Left lung (tissue), 10 donors: ENCODE data around the gene GALNTL6. TPM values are rescaled to one million over a fixed set of nuclear protein-coding genes. Genes with fewer than 3 reads are reported as not detected.

Experiments used
- ATAC-seq: fragments of 200-7000 bp; cut with Tn5 transposase; one replicate; pipeline ENCODE4 v1.9.1; 2020; ENCODE audit warnings: moderate library complexity
- DNase-seq, 4 donors: peaks; one replicate each; pipeline ENCODE4 v3.0.0-alpha.2; 2013 to 2020
- H3K27ac ChIP-seq, 2 donors: fragments of 200-600 bp; sonication (generic) in 1 of 2; one replicate each; pipeline versions ENCODE4 v1.5.0 to v1.8.0; 2020 to 2021
- H3K27me3 ChIP-seq, 2 donors: fragments of 200-600 bp; sonication (generic) in 1 of 2; one replicate each; pipeline versions ENCODE4 v1.5.0 to v1.8.0; 2020 to 2021
- H3K36me3 ChIP-seq, 2 donors: fragments of 200-600 bp; sonication (generic) in 1 of 2; one replicate each; pipeline versions ENCODE4 v1.5.0 to v1.8.0; 2020 to 2021
- H3K4me1 ChIP-seq, 2 donors: fragments of 200-600 bp; one replicate each; pipeline ENCODE4 v1.8.0; 2021
- H3K4me3 ChIP-seq, 2 donors: fragments of 200-600 bp; sonication (generic) in 1 of 2; one replicate each; pipeline versions ENCODE4 v1.5.0 to v1.8.0; 2020 to 2021; ENCODE audit warnings: mild to moderate bottlenecking in 1 of 2
- H3K9me3 ChIP-seq, 2 donors: fragments of 200-600 bp; sonication (generic) in 1 of 2; one replicate each; pipeline versions ENCODE4 v1.5.0 to v1.8.0; 2020 to 2021
- intact Hi-C, 2 donors: fragments of 100-400 bp; cut with DNase I; formaldehyde crosslinking; loops; one replicate each; pipeline versions ENCODE4 v1.11.2 to v1.14.2; 2022
- polyA plus RNA-seq, 6 donors: library from polyadenylated mRNA; unstranded; fragments of 120-200 nt; gene quantifications; one replicate each; pipeline ENCODE4 v1.2.1, GENCODE V29; 2013; ENCODE audit not compliant: insufficient read length in 6 of 6
- total RNA-seq, 2 donors: library from RNA; stranded (reverse); fragmentation: NEBNext Ultra II Directional; extraction: Animal tissue kit (Norgen Biotek cat#: 25700); gene quantifications; one replicate each; pipeline ENCODE4 v1.2.1, GENCODE V29; 2021
- TF ChIP-seq, protein P1 (sequence below), 2 donors: fragments of 200-600 bp; sonication (generic) in 1 of 2; IDR thresholded peaks; one replicate each; pipeline versions ENCODE4 v1.5.0 to v1.8.0; 2021; ENCODE audit warnings: antibody characterized with exemption in 2 of 2
- donor health status: DM: no; HTN: yes; CAD: no.
- donor health status: DM: no; HTN: no; CAD: no.

Gene GALNTL6
- total and polyA plus RNA-seq, 8 donors: 0.11 to 0.16 (median 0.13) TPM; not detected in 5

DNA sequence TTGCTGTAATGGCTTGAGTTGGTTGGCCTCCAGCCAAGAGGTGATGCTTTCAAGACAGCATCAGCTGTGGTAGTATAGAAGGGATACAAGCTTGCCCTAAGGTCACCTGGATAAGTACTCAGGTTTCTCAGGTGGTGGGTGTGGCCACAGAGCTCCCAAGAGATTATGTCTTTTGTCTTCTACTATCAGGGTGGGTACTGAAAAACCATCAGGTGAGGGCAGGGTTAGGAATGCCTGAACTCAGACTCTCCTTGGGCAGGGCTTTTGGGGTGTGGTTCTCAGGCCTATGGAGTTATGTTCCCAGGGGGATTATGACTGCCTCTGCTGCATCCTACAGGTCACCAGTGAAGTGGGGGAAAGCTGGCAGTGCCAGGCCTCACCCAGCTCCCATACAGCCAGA, 700.8 kb downstream of the GALNTL6 start:
- H3K4me1 ChIP-seq: no peaks in the 10 kb centered on the region
- intact Hi-C loops: no loop called here
- H3K27me3 ChIP-seq: no peaks in the 10 kb centered on the region
- DNase-seq (no peak), ATAC-seq (no peak)
- no peaks in the 10 kb centered on the region for H3K9me3 ChIP-seq
- H3K27ac ChIP-seq: no peak overlapping the region
- TF ChIP-seq, protein P1, sequence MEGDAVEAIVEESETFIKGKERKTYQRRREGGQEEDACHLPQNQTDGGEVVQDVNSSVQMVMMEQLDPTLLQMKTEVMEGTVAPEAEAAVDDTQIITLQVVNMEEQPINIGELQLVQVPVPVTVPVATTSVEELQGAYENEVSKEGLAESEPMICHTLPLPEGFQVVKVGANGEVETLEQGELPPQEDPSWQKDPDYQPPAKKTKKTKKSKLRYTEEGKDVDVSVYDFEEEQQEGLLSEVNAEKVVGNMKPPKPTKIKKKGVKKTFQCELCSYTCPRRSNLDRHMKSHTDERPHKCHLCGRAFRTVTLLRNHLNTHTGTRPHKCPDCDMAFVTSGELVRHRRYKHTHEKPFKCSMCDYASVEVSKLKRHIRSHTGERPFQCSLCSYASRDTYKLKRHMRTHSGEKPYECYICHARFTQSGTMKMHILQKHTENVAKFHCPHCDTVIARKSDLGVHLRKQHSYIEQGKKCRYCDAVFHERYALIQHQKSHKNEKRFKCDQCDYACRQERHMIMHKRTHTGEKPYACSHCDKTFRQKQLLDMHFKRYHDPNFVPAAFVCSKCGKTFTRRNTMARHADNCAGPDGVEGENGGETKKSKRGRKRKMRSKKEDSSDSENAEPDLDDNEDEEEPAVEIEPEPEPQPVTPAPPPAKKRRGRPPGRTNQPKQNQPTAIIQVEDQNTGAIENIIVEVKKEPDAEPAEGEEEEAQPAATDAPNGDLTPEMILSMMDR (IDR thresholded peaks at IDR 0.05): no peak
- no peaks in the 10 kb centered on the region for H3K36me3 ChIP-seq
- no peak overlapping the region for H3K4me3 ChIP-seq

DNA sequence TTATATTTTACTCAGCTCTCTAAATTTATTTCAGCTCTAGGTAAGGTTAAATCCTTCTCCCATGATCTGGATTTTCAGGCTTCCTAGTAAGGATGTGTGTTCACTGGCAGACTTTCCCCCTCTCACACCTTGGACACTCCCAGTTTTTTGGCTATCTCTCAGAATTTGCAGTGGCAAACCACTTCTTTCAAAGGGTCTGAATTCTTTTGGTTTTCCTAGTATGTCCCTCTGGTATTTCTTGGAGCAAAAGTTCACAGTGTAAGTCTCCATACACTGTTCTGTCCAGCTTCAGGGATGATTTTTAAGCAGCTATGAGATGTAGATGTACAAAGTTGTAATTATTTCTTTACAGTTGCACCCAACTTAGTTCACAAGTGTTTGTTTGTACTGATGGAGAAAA, 701.6 kb downstream of the GALNTL6 start:
- Histone ChIP-seq H3K27me3 (no peaks in the 10 kb centered on the region), H3K9me3 (no peaks in the 10 kb centered on the region), H3K4me3 (no peak overlapping the region), H3K27ac (no peak overlapping the region), H3K36me3 (no peaks in the 10 kb centered on the region), H3K4me1 (no peaks in the 10 kb centered on the region)
- intact Hi-C loops: no loop called here
- ATAC-seq (no peak), DNase-seq (no peak)
- TF ChIP-seq, protein P1 (IDR thresholded peaks at IDR 0.05): no peak

- intact Hi-C loops: no loop called here
- H3K27ac ChIP-seq: no peak overlapping the region
- H3K4me1 ChIP-seq: no peaks in the 10 kb centered on the region
- TF ChIP-seq, protein P1 (IDR thresholded peaks at IDR 0.05): no peak
- no peaks in the 10 kb centered on the region for H3K9me3 ChIP-seq
- H3K36me3 ChIP-seq: no peaks in the 10 kb centered on the region
- no peak overlapping the region for H3K4me3 ChIP-seq
- ATAC-seq (no peak), DNase-seq (no peak)
- H3K27me3 ChIP-seq: no peaks in the 10 kb centered on the region
Measured at GRCh38 chr4:172515266-172515879, 702.2 kb downstream of the GALNTL6 start.

GRCh38 chr4:172517391-172517790, 704.2 kb downstream of the GALNTL6 start:
- no peaks in the 10 kb centered on the region for H3K9me3 ChIP-seq

GRCh38 chr4:172521248-172521647, 708.0 kb downstream of the GALNTL6 start:
- Histone ChIP-seq H3K27ac (no peak overlapping the region), H3K27me3 (no peaks in the 10 kb centered on the region), H3K36me3 (no peaks in the 10 kb centered on the region), H3K4me3 (no peak overlapping the region), H3K9me3 (no peaks in the 10 kb centered on the region), H3K4me1 (no peaks in the 10 kb centered on the region)
- intact Hi-C loops: no loop called here
- TF ChIP-seq, protein P1 (IDR thresholded peaks at IDR 0.05): no peak
- no peak for DNase-seq
- ATAC-seq: no peak

More at GRCh38 chr4:172517391-172517790, 704.2 kb downstream of the GALNTL6 start:
- Histone ChIP-seq H3K4me3 (no peak overlapping the region), H3K27me3 (no peaks in the 10 kb centered on the region), H3K4me1 (no peaks in the 10 kb centered on the region), H3K27ac (no peak overlapping the region), H3K36me3 (no peaks in the 10 kb centered on the region)
- TF ChIP-seq, protein P1 (IDR thresholded peaks at IDR 0.05): no peak
- no peak for ATAC-seq
- intact Hi-C loops: no loop called here
- DNase-seq: no peak
